Testis (tissue), 3 donors: Measurements from ENCODE around the gene MRPL27. TPM values are rescaled to one million over a fixed set of nuclear protein-coding genes. Genes with fewer than 3 reads are reported as not detected.
"Not testable (repeated sequence)": the region's sequence is repeated elsewhere in the genome, so short reads cannot be mapped to it uniquely, and the experiment has no call there.

Source experiments
- DNase-seq: peaks from one replicate; pipeline ENCODE4 v3.0.0-alpha.2; 2019
- H3K27ac ChIP-seq, 2 donors: fragments of 200-600 bp; sonication (generic); one replicate each; pipeline ENCODE4 v1.5.1; 2019
- H3K27me3 ChIP-seq: fragments of 200-600 bp; sonication (generic); one replicate; pipeline ENCODE4 v1.5.1; 2019
- H3K36me3 ChIP-seq: fragments of 200-600 bp; sonication (generic); one replicate; pipeline ENCODE4 v1.5.1; 2017; ENCODE audit warnings: low read depth; ENCODE audit errors: missing control alignments
- H3K4me1 ChIP-seq: fragments of 200-600 bp; sonication (generic); one replicate; pipeline ENCODE4 v1.5.1; 2019
- H3K4me3 ChIP-seq, 2 donors: fragments of 200-600 bp; sonication (generic); one replicate each; pipeline ENCODE4 v1.5.1; 2017 to 2019
- H3K9me3 ChIP-seq: fragments of 200-600 bp; sonication (generic); one replicate; pipeline ENCODE4 v1.5.1; 2017
- POLR2A ChIP-seq: fragments of 450-650 bp; IDR thresholded peaks from one replicate; pipeline ENCODE4 v1.6.1; 2017; ENCODE audit warnings: antibody characterized with exemption, mild to moderate bottlenecking, moderate library complexity
- WGBS, 2 donors: methylation state at CpG; one replicate each; pipeline ENCODE4 v1.1.5; 2018; 5-methylcytosine and 5-hydroxymethylcytosine counted together
- intact Hi-C: fragments of 100-400 bp; cut with DNase I; formaldehyde crosslinking; loops from one replicate; pipeline ENCODE4 v1.15.1; 2023; ENCODE audit warnings: low total_unique reads
- polyA plus RNA-seq: library from polyadenylated mRNA; stranded (reverse); fragments of 350-450 nt; fragmentation: Illumina TruSeq; extraction: RNeasy Lipid Tissue Mini Kit (QIAGEN cat#74804); gene quantifications from one replicate; pipeline ENCODE4 v1.2.3, GENCODE V29; 2014; ENCODE audit warnings: low read depth, low replicate concordance; ENCODE audit not compliant: insufficient read depth
- total RNA-seq, 2 donors: library from RNA; depleted of rRNA; stranded (reverse); fragments of >200 nt; gene quantifications; one replicate each; pipeline ENCODE4 v1.2.3, GENCODE V29; 2016
- TF ChIP-seq, protein P1 (sequence below), 3 experiments: fragments of 450-650 bp in 2 of 3; fragments of 200-600 bp in 1 of 3; sonication (generic) in 1 of 3; IDR thresholded peaks; one replicate each; pipeline ENCODE4 v1.5.1; 2016 to 2019; ENCODE audit warnings: antibody characterized with exemption in 3 of 3, mild to moderate bottlenecking in 2 of 3, moderate library complexity in 1 of 3

Gene MRPL27
- total and polyA plus RNA-seq, 3 donors from 2014 or later: 54.5 to 69.1 (median 65.1) TPM

DNA sequence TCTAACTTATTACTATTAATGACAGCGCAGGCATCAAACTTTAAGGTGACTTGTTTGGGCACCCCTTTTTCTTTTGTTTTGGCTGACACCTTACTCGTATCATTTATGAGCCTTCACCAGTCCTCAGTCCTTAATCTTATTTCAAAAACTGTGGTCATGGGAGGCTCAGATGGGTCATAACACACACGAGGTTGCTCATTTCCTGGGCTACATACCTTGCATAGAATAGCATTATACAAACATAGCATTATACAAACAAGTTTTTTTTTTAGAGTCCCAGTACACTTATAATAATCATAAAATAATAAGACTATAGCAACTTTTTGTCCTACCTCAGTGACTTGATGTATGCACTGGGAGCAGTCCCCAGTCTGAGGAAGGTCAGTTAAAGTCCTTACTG is 41.8 kb upstream of the MRPL27 start:
- intact Hi-C loops: no loop called here
- H3K4me3 ChIP-seq: no peak overlapping the region
- DNase-seq: no peak
- H3K4me1 ChIP-seq: no peaks in the 10 kb centered on the region
- H3K27me3 ChIP-seq: no peaks in the 10 kb centered on the region
- H3K9me3 ChIP-seq: no peaks in the 10 kb centered on the region
- H3K36me3 ChIP-seq: no peaks in the 10 kb centered on the region
- TF ChIP-seq, protein P1, sequence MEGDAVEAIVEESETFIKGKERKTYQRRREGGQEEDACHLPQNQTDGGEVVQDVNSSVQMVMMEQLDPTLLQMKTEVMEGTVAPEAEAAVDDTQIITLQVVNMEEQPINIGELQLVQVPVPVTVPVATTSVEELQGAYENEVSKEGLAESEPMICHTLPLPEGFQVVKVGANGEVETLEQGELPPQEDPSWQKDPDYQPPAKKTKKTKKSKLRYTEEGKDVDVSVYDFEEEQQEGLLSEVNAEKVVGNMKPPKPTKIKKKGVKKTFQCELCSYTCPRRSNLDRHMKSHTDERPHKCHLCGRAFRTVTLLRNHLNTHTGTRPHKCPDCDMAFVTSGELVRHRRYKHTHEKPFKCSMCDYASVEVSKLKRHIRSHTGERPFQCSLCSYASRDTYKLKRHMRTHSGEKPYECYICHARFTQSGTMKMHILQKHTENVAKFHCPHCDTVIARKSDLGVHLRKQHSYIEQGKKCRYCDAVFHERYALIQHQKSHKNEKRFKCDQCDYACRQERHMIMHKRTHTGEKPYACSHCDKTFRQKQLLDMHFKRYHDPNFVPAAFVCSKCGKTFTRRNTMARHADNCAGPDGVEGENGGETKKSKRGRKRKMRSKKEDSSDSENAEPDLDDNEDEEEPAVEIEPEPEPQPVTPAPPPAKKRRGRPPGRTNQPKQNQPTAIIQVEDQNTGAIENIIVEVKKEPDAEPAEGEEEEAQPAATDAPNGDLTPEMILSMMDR (IDR thresholded peaks at IDR 0.05): no peak
- TF ChIP-seq POLR2A: no peak
- H3K27ac ChIP-seq: no peak overlapping the region
- WGBS, 2 donors: 83 to 91% methylated on average over 3 of the region's 3 CpGs

DNA sequence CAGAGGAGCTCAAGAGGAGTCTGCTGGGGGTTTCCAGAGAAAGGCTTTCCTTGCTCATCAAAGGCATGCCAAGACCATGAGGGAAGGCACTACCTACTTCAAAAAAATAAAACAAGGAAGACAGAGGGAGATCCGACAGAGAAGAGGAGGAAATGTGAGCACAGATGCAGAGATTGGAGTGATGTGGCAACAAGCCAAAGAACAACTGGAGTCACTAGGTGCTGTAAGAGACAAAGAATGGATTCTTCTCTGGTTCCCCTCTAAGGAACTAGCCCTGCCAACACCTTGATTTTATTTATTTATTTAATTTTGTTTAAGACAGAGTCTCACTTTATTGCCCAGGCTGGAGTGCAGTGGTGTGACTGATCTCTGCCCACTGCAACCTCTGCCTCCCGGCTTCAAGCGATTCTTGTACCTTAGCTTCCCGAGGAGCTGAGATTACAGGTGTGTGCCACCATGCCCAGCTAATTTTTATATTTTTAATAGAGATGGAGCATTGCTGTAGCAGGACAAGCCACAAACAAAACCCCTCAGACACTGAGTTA is 39.3 kb upstream of the MRPL27 start:
- H3K36me3 ChIP-seq: no peaks in the 10 kb centered on the region
- no peaks in the 10 kb centered on the region for H3K4me1 ChIP-seq
- WGBS, 2 donors: 86 to 89% methylated on average over 4 of the region's 4 CpGs
- intact Hi-C loops: no loop called here
- DNase-seq: no peak
- TF ChIP-seq POLR2A: no peak
- TF ChIP-seq, protein P1 (IDR thresholded peaks at IDR 0.05): no peak
- H3K27me3 ChIP-seq: no peaks in the 10 kb centered on the region
- H3K27ac ChIP-seq: no peak overlapping the region
- no peak overlapping the region for H3K4me3 ChIP-seq
- H3K9me3 ChIP-seq: no peaks in the 10 kb centered on the region

DNA sequence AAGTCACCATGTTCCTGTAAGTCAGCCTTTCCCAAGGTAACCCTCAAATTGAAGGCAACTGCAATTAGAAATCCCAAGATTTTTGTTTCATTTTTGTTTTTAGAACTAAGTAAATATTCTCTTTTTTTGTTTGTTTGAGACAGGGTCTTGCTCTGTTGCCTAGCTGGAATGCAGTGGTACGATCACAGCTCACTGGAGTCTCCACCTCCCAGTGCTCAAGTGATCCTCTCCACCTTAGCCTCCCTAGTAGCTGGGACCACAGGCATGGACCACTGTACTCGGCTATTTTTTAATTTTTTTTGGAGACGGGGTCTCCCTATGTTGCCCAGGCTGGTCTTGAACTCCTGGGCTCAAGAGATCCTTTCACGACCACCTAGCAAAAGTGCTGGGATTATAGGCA is 34.9 kb upstream of the MRPL27 start:
- intact Hi-C loops: no loop called here
- Histone ChIP-seq H3K27me3 (no peaks in the 10 kb centered on the region), H3K36me3 (no peaks in the 10 kb centered on the region), H3K4me3 (no peak overlapping the region), H3K9me3 (no peaks in the 10 kb centered on the region), H3K27ac (no peak overlapping the region), H3K4me1 (no peaks in the 10 kb centered on the region)
- no peak for TF ChIP-seq POLR2A
- TF ChIP-seq, protein P1 (IDR thresholded peaks at IDR 0.05): no peak
- DNase-seq: no peak
- 67 to 76% methylated on average over 4 of the region's 4 CpGs for WGBS, 2 donors

DNA sequence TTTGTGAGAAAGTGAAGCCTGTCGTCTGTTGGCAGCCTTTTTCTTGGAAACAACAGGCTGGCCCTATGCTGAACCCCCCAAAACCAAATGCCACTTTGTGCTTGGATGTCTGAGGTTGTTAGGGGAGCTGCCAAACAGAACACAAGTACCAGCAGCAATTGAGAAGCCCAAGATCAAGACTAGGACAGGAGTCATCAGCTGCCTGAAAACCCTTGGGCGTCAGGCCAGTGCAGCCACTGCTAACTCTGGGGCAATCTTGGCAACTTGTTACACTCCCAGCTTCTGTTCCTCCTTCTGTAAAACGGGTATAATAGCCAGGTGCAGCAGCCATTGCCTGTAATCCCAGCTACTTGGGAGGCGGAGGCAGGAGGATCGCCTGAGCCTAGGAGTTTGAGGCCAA is 33.6 kb upstream of the MRPL27 start:
- no peak overlapping the region for H3K27ac ChIP-seq
- intact Hi-C loops: no loop called here
- H3K36me3 ChIP-seq: no peaks in the 10 kb centered on the region
- H3K4me1 ChIP-seq: no peaks in the 10 kb centered on the region
- no peak overlapping the region for H3K4me3 ChIP-seq
- WGBS, 2 donors: 82 to 88% methylated on average over 5 of the region's 5 CpGs
- no peak for DNase-seq
- TF ChIP-seq POLR2A: no peak
- TF ChIP-seq, protein P1 (IDR thresholded peaks at IDR 0.05): no peak
- H3K9me3 ChIP-seq: no peaks in the 10 kb centered on the region
- H3K27me3 ChIP-seq: no peaks in the 10 kb centered on the region

DNA sequence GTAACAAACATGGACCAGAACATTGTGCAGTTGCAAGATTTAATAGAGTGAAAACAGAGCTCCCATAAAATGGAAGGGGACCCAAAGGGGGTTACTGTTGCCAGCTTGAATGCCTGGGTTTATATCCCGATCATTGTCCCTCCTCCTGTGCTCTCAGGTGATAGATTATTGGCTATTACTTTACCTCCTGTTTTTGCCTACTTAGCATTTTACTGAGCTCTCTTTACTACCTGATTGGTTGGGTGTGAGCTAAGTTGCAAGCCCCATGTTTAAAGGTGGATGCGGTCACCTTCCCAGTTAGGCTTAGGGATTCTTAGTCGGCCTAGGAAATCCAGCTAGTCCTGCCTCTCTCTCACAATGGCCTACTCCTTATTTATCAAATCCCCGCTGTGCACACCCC is 32.4 kb upstream of the MRPL27 start:
- H3K4me3 ChIP-seq, DNase-seq, H3K36me3 ChIP-seq, H3K9me3 ChIP-seq, H3K27me3 ChIP-seq, intact Hi-C loops, H3K4me1 ChIP-seq, H3K27ac ChIP-seq: not testable (repeated sequence)
- WGBS, 2 donors: 81 to 90% methylated on average over 4 of the region's 4 CpGs

DNA sequence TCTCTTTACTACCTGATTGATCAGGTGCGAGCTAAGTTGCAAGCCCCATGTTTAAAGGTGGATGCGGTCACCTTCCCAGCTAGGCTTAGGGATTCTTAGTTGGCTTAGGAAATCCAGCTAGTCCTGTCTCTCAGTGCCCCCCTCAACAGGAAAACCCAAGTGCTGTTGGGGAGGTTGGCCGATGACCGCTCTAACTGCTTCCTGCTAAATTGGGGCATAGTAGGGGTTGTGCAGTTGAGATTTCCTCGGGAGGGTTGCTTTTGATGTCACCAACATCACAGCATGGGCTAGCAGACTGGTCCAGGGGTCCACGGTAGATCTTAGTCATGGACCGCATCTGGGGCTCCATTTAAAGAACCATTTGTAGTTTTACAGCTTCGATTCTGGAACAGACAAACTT is 26.6 kb upstream of the MRPL27 start:
- peaks cover 28% of the 10 kb centered on the region for H3K4me1 ChIP-seq
- H3K36me3 ChIP-seq, H3K27me3 ChIP-seq, H3K27ac ChIP-seq, H3K9me3 ChIP-seq, H3K4me3 ChIP-seq, DNase-seq, intact Hi-C loops: not testable (repeated sequence)
- 98 to 99% methylated on average over 8 of the region's 8 CpGs for WGBS, 2 donors

DNA sequence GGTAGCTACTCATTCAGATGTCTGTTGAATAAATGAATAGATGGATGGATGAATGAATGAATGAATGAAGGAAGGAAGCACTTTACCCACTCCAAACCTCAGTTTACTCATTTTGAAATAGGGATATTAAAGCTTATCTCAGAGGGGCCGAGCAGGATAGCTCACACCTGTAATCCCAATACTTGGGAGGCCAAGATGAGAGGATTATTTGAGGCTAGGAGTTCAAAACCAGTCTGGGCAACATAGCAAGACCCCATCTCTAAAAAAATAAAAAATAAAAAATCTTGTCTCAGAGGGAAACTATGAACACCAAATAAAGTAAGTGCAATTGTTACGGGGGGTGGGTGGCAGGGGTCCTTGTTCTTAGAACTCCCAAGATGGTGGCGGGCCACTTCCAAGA is 25.7 kb upstream of the MRPL27 start:
- H3K27ac ChIP-seq, intact Hi-C loops, H3K9me3 ChIP-seq, DNase-seq, H3K4me3 ChIP-seq, H3K36me3 ChIP-seq, H3K27me3 ChIP-seq: not testable (repeated sequence)
- H3K4me1 ChIP-seq: peaks cover 28% of the 10 kb centered on the region
- WGBS, 2 donors: 92 to 96% methylated on average over 3 of the region's 3 CpGs
